ENCODE measurements around the gene TTLL5.
A peak's percentile ranks its signal among the peaks of the same experiment; 100 is the strongest.

Gene TTLL5

GRCh38 chr14:75660238-75660629, 812 bp upstream of the TTLL5 start:
- Histone ChIP-seq H3K36me3 (ENCODE audit: control insufficient read depth, insufficient read depth, low read length) (no peaks in the 10 kb centered on the region), H3K9me3 (ENCODE audit: control insufficient read depth, low read length) (no peaks in the 10 kb centered on the region), H3K4me3 (ENCODE audit: low read depth, low read length) (peak overlapping the region; percentile 84), H3K4me2 (ENCODE audit: low read length) (peak overlapping the region; percentile 71), H3K79me2 (no peaks in the 10 kb centered on the region), H2AFZ (peak overlapping the region; percentile 91), H3K27me3 (ENCODE audit: control insufficient read depth, insufficient read depth, low read length) (no peaks in the 10 kb centered on the region), H3K27ac (peak overlapping the region; percentile 84), H3K9ac (no peak overlapping the region), H3K4me1 (peaks cover 7% of the 10 kb centered on the region)
- TF ChIP-seq CTCF (IDR thresholded peaks at IDR 0.05) = no peak

GRCh38 chr14:75661499-75661814, 411 bp downstream of the TTLL5 start:
- H3K4me2 ChIP-seq (ENCODE audit: low read length) = peak overlapping the region; percentile 71
- H3K4me1 ChIP-seq = peaks cover 7% of the 10 kb centered on the region
- H3K9ac ChIP-seq = peak overlapping the region; percentile 15
- peak overlapping the region; percentile 84 for H3K4me3 ChIP-seq (ENCODE audit: low read depth, low read length)
- TF ChIP-seq CTCF (IDR thresholded peaks at IDR 0.05) = no peak
- H3K79me2 ChIP-seq = no peaks in the 10 kb centered on the region
- peak overlapping the region; percentile 84 for H3K27ac ChIP-seq
- H3K36me3 ChIP-seq (ENCODE audit: control insufficient read depth, insufficient read depth, low read length) = no peaks in the 10 kb centered on the region
- H3K27me3 ChIP-seq (ENCODE audit: control insufficient read depth, insufficient read depth, low read length) = no peaks in the 10 kb centered on the region
- no peaks in the 10 kb centered on the region for H3K9me3 ChIP-seq (ENCODE audit: control insufficient read depth, low read length)
- peak overlapping the region; percentile 91 for H2AFZ ChIP-seq

DNA sequence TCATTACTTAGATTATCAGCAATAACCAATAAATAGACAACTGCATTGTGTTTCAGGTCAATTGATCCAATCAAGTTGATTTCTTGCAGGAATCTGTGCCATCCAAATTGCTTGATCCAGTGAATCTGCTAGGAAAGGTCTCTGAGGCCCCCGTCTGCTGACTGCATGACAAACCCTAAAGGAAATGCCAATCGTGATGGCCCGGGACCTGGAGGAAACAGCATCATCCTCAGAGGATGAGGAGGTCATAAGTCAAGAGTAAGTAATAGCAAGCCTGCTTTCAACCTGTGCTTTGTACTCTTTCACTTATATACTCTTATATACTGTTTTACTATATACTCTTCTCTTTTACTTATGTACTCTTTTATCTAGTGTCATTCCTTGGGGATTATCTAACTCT, 1.9 kb downstream of the TTLL5 start:
- Histone ChIP-seq H3K36me3 (ENCODE audit: control insufficient read depth, insufficient read depth, low read length) (no peaks in the 10 kb centered on the region), H3K4me2 (ENCODE audit: low read length) (no peak overlapping the region), H3K9ac (no peak overlapping the region), H3K4me1 (peaks cover 7% of the 10 kb centered on the region), H3K27me3 (ENCODE audit: control insufficient read depth, insufficient read depth, low read length) (no peaks in the 10 kb centered on the region), H3K27ac (no peak overlapping the region), H3K9me3 (ENCODE audit: control insufficient read depth, low read length) (no peaks in the 10 kb centered on the region), H3K4me3 (ENCODE audit: low read depth, low read length) (no peak overlapping the region), H3K79me2 (no peaks in the 10 kb centered on the region), H2AFZ (no peak overlapping the region)
- no peak for TF ChIP-seq CTCF (IDR thresholded peaks at IDR 0.05)

GRCh38 chr14:75667099-75667765, 6.2 kb downstream of the TTLL5 start:
- H3K27me3 ChIP-seq (ENCODE audit: control insufficient read depth, insufficient read depth, low read length) = no peaks in the 10 kb centered on the region
- H3K36me3 ChIP-seq (ENCODE audit: control insufficient read depth, insufficient read depth, low read length) = no peaks in the 10 kb centered on the region
- H3K4me2 ChIP-seq (ENCODE audit: low read length) = no peak overlapping the region
- H2AFZ ChIP-seq = no peak overlapping the region
- H3K9me3 ChIP-seq (ENCODE audit: control insufficient read depth, low read length) = no peaks in the 10 kb centered on the region
- H3K4me1 ChIP-seq = peaks cover 4% of the 10 kb centered on the region
- H3K79me2 ChIP-seq = no peaks in the 10 kb centered on the region
- H3K27ac ChIP-seq = no peak overlapping the region
- no peak overlapping the region for H3K4me3 ChIP-seq (ENCODE audit: low read depth, low read length)
- no peak for TF ChIP-seq CTCF (IDR thresholded peaks at IDR 0.05)
- H3K9ac ChIP-seq = no peak overlapping the region

DNA sequence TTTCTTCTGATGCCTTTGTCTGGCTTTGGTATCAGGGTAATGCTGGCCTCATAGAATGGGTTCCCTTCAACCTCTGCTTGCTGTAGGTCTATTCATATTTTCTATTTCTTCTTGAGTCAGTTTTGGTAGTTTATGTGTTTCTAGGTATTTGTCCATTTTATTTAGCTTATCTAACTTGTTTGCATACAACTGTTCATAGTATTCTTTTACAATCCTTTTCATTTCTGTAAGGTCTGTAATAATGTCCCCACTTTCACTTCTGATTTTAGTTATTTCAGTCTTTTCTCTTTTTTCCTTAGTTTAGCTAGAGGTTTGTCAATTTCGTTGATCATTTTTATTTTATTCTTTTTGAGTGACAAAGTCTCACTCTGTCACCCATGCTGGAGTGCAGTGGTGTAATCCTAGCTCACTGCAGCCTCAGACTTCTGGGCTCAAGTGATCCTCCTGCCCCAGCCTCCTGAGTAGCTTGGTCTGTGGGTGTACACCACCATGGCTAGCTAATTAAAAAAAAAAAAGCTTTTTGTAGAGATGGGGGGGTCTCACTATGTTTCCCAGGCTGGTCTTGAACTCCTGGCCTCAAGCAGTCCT, 11.7 kb downstream of the TTLL5 start:
- Histone ChIP-seq H3K27me3 (ENCODE audit: control insufficient read depth, insufficient read depth, low read length) (no peaks in the 10 kb centered on the region), H3K4me3 (ENCODE audit: low read depth, low read length) (no peak overlapping the region), H3K36me3 (ENCODE audit: control insufficient read depth, insufficient read depth, low read length) (no peaks in the 10 kb centered on the region), H3K79me2 (peaks cover 5% of the 10 kb centered on the region), H3K4me2 (ENCODE audit: low read length) (no peak overlapping the region), H3K9ac (no peak overlapping the region), H3K27ac (no peak overlapping the region), H3K9me3 (ENCODE audit: control insufficient read depth, low read length) (no peaks in the 10 kb centered on the region), H2AFZ (no peak overlapping the region), H3K4me1 (no peaks in the 10 kb centered on the region)
- TF ChIP-seq CTCF (IDR thresholded peaks at IDR 0.05) = no peak

Measured in parathyroid adenoma (tissue), 2 donors.